ENCODE measurements around the gene MYO7B.

The MYO7B gene

GRCh38 chr2:127535422-127535901 lies at the start of gene MYO7B:
MYO7B (plus strand) TSS chr2:127535683; CDS start chr2:127559723, 24,040 bp downstream.
- DNase-seq (ENCODE audit: low read depth in 2 of 2) = no peak

- DNase-seq (ENCODE audit: low read depth in 2 of 2) = no peak
These were observed 49.8 kb upstream of the MYO7B start for GRCh38 chr2:127485694-127486071.

GRCh38 chr2:127486247-127487058 lies 49.0 kb upstream of the MYO7B start:
- no peak for DNase-seq (ENCODE audit: low read depth in 2 of 2)

- DNase-seq (ENCODE audit: low read depth in 2 of 2) = no peak
These were observed 45.2 kb upstream of the MYO7B start for GRCh38 chr2:127490283-127490682.

GRCh38 chr2:127498386-127498785 lies 37.1 kb upstream of the MYO7B start:
- no peak for DNase-seq (ENCODE audit: low read depth in 2 of 2)

GRCh38 chr2:127503491-127503890 lies 32.0 kb upstream of the MYO7B start:
- no peak for DNase-seq (ENCODE audit: low read depth in 2 of 2)

- no peak for DNase-seq (ENCODE audit: low read depth in 2 of 2)
These were observed 30.7 kb upstream of the MYO7B start for GRCh38 chr2:127504552-127505430.

GRCh38 chr2:127506510-127506909 lies 29.0 kb upstream of the MYO7B start:
- DNase-seq (ENCODE audit: low read depth in 2 of 2) = no peak

- no peak for DNase-seq (ENCODE audit: low read depth in 2 of 2)
These were observed 27.4 kb upstream of the MYO7B start for GRCh38 chr2:127508023-127508630.

GRCh38 chr2:127508631-127509034 lies 26.9 kb upstream of the MYO7B start:
- DNase-seq (ENCODE audit: low read depth in 2 of 2) = no peak

- DNase-seq (ENCODE audit: low read depth in 2 of 2) = no peak
These were observed 25.4 kb upstream of the MYO7B start for GRCh38 chr2:127510073-127510472.

- DNase-seq (ENCODE audit: low read depth in 2 of 2) = no peak
These were observed 24.3 kb upstream of the MYO7B start for GRCh38 chr2:127511090-127511695.

GRCh38 chr2:127511917-127512316 lies 23.6 kb upstream of the MYO7B start:
- DNase-seq (ENCODE audit: low read depth in 2 of 2) = no peak

- no peak for DNase-seq (ENCODE audit: low read depth in 2 of 2)
These were observed 23.1 kb upstream of the MYO7B start for GRCh38 chr2:127512362-127512761.

- no peak for DNase-seq (ENCODE audit: low read depth in 2 of 2)
These were observed 21.4 kb upstream of the MYO7B start for GRCh38 chr2:127514076-127514475.

- DNase-seq (ENCODE audit: low read depth in 2 of 2) = no peak
These were observed 21.0 kb upstream of the MYO7B start for GRCh38 chr2:127514485-127514884.

GRCh38 chr2:127515383-127515915 lies 20.0 kb upstream of the MYO7B start:
- no peak for DNase-seq (ENCODE audit: low read depth in 2 of 2)

GRCh38 chr2:127516041-127516762 lies 19.3 kb upstream of the MYO7B start:
- DNase-seq (ENCODE audit: low read depth in 2 of 2) = no peak

- no peak for DNase-seq (ENCODE audit: low read depth in 2 of 2)
These were observed 18.0 kb upstream of the MYO7B start for GRCh38 chr2:127517465-127517864.

GRCh38 chr2:127520424-127520823 lies 15.1 kb upstream of the MYO7B start:
- no peak for DNase-seq (ENCODE audit: low read depth in 2 of 2)

All from stimulated activated CD4-positive, alpha-beta T cell treated with anti-CD3 and anti-CD28 coated beads, Interleukin-15, amount 100 ng/mL, for 48 hours (primary cell).